Posterior cingulate gyrus (tissue), 11 donors: ENCODE data around the gene PAM.

Source experiments
- DNase-seq, 10 donors: peaks; one replicate each; pipeline versions ENCODE4 v3.0.0 to v3.0.0-alpha.2; 2020 to 2021; ENCODE audit warnings: mixed read lengths in 3 of 10
- intact Hi-C: fragments of 100-400 bp; cut with DNase I; formaldehyde crosslinking; loops from one replicate; pipeline ENCODE4 v1.15.1; 2023

PAM gene

GRCh38 chr5:102802708-102803458, 47.8 kb downstream of the PAM start:
- intact Hi-C loops: no loop called here
- DNase-seq: no peak

DNA sequence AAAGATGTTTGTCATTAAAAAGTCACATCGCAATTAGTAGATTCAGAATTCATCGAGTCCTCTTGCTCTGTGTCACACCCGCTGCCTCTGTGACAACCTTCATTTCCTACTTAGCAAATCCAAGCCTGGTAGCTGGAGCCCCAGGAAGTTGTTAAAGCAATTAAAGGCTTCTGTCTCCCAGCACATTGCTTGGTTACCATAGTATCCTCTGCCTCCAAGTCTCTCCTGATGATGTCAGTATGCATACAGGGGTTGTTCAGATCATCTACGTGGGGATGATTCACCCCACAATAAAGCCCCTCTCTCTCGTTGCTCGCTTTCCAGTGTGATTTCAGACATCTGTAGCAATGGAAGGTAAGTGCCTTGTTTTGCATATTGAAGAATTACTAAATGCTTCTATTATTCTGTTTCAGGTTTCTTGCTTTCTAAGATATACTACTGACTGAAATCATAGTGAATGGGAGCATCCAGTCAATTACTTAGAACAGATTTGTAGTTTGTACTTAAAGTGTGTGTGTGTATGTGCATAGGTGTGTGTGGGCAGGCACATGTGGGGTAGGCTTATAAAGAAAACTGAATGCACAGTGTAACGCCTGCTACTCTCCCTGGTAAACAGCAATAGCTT, 52.9 kb downstream of the PAM start:
- intact Hi-C loops: no loop called here
- no peak for DNase-seq

- intact Hi-C loops: no loop called here
Measured at GRCh38 chr5:102809033-102809432, 53.9 kb downstream of the PAM start.

GRCh38 chr5:102811972-102812371, 56.9 kb downstream of the PAM start:
- DNase-seq: no peak
- intact Hi-C loops: no loop called here

More at GRCh38 chr5:102809033-102809432, 53.9 kb downstream of the PAM start:
- peak in 1 of 10 donors; percentile 59 for DNase-seq

DNA sequence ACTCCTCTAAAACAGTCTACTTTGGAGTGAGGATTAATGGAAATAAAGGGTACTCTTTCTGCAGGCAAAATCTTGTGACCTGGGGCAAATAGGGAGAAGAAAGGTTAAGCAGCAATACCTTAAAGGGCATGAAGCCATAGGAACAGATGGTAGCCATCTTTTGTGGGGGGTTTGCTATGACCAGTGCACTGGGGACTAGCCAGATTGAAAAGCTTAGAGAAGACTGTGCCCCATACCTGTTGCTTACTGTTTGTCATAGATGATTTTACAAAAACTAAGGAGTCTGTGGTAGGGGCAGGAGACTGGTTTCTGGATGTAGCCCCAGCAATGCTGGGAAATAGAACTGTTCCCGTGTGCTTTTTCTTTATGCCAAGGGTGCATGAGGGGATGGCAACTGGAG, 58.6 kb downstream of the PAM start:
- DNase-seq: no peak
- intact Hi-C loops: no loop called here

DNA sequence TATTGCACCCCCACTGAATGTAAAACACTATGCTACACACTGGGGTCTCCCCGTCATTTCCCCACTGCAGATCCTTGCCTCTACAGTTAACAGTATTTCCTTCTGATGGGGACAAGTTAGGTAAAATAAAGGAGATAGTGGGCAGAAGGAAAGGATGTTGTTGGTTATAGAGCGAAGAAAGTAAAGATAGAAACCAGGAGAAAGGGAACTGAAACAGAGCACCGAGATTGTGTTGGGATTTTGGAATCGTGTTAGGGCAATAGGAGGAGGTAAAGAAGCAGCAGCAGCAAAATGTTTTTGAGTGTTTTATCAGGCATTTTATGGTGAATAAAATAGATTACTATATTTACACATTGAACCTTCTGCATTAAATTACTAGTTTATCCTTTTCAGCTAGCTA, 60.0 kb downstream of the PAM start:
- DNase-seq: no peak
- intact Hi-C loops: no loop called here

DNA sequence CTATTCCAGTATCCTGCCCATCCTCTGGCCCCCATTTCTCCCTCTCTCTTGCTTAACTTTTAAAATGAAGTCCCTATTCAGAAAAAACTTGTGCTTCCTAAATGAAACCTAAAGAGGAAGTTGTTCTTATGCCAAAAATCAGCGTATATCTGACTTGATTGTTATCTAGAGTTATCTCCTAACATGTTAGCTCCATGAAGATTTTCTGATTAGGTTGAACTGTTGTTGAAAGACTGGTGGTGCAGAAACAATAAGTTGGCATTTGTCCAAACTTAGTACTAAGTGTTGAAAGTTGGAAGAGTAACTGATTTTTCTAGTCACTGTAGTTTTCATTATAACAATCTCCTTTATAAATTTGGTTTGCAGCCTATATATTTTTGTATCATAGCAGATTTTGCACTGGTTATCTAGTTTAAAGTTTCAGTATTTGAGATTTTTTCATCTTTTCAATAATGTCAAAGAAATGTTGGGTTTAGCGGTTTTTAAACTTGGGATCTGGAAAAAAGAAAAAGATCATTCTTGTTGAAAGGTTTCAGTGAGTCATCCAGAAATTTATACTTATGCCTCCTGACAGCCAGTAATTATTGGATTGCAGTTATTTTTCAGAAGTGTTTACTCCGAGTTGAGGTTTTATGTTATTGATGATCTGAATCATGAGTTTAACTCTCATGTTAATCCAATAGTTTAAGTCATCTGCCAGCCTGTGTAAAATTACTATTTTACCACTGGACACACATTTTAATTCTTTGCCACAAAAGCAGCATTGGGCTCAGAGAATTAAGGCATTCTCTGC, 60.6 kb downstream of the PAM start:
- no peak for DNase-seq
- intact Hi-C loops: no loop called here

DNA sequence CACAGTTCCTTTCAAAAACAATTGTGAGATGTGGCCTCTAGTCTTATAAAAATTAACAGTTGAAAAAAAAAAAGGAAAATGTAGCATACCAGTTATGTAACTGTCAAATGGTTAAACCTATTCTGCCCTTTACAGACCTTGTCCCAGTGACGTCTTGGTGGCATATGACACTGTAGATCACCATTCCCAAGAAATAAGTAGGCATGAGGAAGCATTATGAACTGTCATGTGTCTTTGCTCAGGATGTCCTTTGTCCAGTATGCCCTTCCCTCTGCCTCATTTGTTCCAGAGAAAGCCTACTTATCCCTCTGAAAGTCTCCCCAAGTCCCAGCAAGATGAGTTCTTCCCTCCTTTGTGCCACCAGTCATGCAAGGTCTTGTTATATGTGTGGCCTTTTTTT, 63.2 kb downstream of the PAM start:
- no peak for DNase-seq
- intact Hi-C loops: no loop called here

DNA sequence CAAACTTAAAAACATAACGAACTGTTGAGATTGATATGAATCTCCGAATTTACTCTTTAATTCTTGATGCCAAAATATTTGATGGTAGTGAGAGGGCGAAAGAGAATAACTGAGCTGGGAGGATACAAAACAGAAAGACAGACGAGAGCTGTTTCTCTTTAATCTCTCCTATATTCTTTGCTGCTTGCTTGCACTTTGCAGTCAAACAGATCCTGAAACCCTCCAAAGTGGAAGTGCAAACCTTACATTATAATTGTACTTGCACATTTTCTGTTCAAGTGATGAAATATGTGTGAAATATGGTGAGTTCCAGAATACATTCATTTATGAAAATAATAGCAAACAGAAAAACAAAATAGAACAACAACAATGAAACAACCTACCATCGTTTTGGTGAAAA, 63.8 kb downstream of the PAM start:
- intact Hi-C loops: no loop called here

DNA sequence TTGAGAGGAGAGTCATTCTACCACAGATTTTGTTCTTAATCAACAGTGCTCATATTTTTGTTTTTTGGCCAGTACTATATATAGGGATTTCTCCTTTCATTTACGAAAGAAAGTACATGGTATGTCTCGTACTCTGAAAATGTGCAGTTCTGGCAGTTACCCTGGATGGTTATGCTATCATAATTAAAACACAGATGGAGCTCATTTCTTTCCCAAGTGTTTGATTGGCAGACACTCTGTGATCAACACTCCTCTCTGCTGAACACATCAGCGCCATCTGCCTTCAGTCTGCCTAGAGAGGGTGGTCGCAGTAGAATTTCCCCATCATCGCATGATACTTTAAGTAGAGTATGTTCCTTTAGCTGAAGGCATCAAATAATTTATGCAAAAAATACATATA, 64.5 kb downstream of the PAM start:
- intact Hi-C loops: no loop called here
- DNase-seq: no peak

More for the DNA sequence above, 63.8 kb downstream of the PAM start:
- no peak for DNase-seq

- no peak for DNase-seq
- intact Hi-C loops: no loop called here
Measured at GRCh38 chr5:102823441-102823874, 68.4 kb downstream of the PAM start.

DNA sequence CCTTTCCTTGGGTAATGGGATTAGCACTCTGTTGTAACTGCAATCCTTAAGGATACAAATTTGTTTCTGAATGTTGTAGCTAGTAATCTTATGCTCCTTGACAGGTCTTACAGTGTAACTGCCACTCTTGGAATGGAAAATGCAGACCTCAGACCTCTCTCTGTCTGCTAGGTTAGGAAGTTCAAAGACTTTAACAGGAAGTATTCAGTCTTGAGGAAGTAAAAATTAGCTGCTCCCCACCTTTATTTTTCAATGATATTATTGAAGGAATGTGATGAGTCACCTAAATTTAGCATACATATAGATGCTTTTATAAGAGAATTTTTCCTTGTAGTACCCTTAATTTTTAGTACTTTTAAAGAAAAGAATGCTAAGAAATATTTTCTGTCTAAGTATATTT, 71.5 kb downstream of the PAM start:
- intact Hi-C loops: no loop called here
- DNase-seq: no peak

DNA sequence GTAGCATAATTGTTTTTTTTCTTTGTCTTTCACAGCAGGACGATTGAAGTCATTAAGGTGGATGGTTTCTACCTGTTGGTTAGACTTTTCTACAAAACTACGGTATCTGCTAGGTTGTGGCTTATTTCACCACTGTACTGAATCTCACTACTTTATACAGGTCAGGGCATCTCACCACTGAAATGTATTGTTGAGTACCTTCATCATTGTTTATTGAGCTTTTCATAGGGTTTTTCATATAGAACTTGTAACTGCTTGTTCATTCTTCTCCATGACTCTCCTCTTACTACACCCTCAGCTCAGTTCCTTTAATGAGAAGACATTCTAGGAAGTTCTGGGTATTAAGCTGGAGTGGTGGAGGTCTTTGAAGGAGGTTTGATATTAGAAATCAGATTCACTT, 75.1 kb downstream of the PAM start:
- no peak for DNase-seq
- intact Hi-C loops: no loop called here

GRCh38 chr5:102832445-102832844, 77.3 kb downstream of the PAM start:
- DNase-seq: no peak
- intact Hi-C loops: no loop called here

DNA sequence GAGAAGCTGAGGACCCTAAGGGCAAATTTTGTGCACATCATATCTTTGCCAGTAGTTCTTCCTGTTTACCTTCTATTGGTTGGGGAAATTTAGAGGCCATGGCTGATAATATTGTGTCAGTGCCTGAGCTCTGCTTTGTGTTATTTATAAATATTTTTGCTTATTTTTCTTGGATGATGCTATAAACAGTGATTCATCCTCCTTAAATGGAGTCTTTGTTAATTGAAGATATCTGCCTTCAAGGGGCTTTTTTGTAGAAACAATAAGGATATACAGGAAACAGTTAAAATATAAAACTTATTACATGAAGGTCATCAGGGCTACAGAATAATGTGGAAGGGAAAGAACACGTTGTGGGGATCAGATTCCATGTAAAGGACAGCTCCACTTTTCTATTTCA, 78.0 kb downstream of the PAM start:
- intact Hi-C loops: no loop called here
- no peak for DNase-seq

- intact Hi-C loops: no loop called here
- DNase-seq: no peak
Measured at GRCh38 chr5:102834438-102834964, 79.4 kb downstream of the PAM start.

GRCh38 chr5:102835717-102836116, 80.6 kb downstream of the PAM start:
- no peak for DNase-seq
- intact Hi-C loops: no loop called here

DNA sequence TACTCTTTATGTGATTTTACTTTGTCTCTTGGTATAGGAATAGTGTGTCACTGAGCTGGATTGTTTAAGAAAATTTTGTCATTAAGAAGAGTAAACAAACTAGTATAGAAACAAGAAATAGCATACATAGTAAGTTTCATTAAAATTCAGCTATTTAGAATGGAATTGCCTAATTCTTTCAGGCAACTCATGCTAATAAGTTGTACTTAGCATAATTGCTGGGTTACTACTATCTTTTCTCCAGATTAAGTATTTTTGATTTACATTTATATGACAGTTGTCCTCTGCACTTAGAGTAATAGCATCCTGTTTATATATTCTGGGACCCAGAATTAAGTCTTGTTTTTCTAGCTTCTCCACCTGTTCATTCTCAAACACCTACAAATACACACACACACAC, 85.9 kb downstream of the PAM start:
- no peak for DNase-seq
- intact Hi-C loops: no loop called here

GRCh38 chr5:102843997-102844396, 88.9 kb downstream of the PAM start:
- intact Hi-C loops: no loop called here
- no peak for DNase-seq

DNA sequence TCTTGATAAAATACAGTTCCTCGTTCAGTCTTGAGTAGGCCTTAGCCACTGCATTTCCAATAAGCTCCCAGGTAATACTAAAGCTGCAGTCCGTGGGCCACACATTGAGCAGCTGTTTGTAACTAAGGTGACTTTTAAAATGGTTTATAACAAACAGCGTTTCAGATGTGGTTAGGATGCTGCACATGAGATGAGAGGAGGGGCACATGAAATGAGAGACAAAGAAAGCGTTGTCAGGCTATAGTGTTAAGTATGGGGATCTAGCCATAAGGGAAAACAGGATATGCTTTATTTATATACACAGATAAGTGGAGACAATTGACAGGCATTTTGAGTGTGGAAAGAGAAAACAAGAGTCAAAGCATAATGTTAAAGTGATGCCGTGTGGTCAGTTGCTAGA, 89.9 kb downstream of the PAM start:
- no peak for DNase-seq
- intact Hi-C loops: no loop called here

GRCh38 chr5:102850503-102850902, 95.4 kb downstream of the PAM start:
- intact Hi-C loops: no loop called here
- peak in 2 of 10 donors; percentile 43 to 60 for DNase-seq
